ENCODE results near the gene FCHSD2.
A peak's percentile ranks its signal among the peaks of the same experiment; 100 is the strongest.

GRCh38 chr11:72832301-72833082 lies 309.6 kb downstream of the FCHSD2 start:
- TF ChIP-seq POLR2AphosphoS5 (IDR thresholded peaks at IDR 0.05; ENCODE audit: low read depth, low read length) (no peak; the same call in 1 of the 2 replicates), POLR2A (IDR thresholded peaks at IDR 0.05; ENCODE audit: low read depth, low read length) (peak; percentile 22; the same call in 1 of the 2 replicates), TAF1 (IDR thresholded peaks at IDR 0.05; ENCODE audit: low read depth, low read length) (no peak)

Measured in GM12891 (cell line).